ENCODE measurements around the gene TSFM.
A peak's percentile ranks its signal among the peaks of the same experiment; 100 is the strongest.

The TSFM gene

DNA sequence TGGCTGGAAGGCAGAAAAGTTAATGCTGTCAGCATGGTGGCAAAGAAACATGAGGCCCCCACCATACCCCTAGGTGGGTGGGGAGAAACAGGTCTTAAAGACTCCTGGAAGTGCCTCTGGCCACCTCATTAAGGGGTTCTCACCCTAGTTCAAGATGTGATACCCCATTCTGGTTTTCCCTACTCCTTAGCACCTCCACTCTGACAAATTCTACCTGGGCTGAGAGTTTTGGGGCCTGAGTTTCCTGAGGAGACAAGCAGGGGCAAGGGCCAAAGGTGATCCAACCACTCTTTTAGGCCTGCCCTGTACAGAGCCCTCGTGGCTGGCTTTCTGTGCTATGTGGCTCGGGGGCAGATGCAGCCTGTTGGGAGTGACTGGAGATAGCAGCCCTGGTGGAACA lies 43.8 kb downstream of the TSFM start:
- no peak for DNase-seq (ENCODE audit: low read depth, low spot score)
- H3K27ac ChIP-seq: no peak overlapping the region

DNA sequence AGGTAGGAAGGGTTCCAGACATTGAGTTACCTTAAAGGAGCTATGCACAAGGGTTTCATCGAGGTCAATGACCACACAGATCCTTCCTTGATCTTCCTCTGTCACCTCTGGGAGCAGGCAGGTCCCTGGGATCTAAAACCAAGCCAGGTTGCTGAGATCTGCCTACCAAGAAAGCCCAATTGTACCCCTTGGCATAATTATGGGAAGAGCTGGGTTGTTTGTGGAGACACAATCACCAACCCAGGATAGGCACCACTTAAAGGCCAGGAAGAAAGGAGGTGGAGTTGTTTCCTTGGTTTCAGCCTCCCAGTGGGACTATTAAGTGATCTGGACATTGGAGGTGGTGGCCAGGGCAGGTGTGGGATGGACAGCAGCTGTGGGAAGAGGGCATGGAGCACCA lies 44.4 kb downstream of the TSFM start:
- no peak for DNase-seq (ENCODE audit: low read depth, low spot score)
- H3K27ac ChIP-seq: no peak overlapping the region

- no peak overlapping the region for H3K27ac ChIP-seq
- no peak for DNase-seq (ENCODE audit: low read depth, low spot score)
These were observed 46.6 kb downstream of the TSFM start for GRCh38 chr12:57829025-57829777.

GRCh38 chr12:57830393-57830792 lies 47.8 kb downstream of the TSFM start:
- H3K27ac ChIP-seq: no peak overlapping the region
- DNase-seq (ENCODE audit: low read depth, low spot score): no peak

GRCh38 chr12:57832966-57833365 lies 50.4 kb downstream of the TSFM start:
- DNase-seq (ENCODE audit: low read depth, low spot score): no peak
- no peak overlapping the region for H3K27ac ChIP-seq

- no peak overlapping the region for H3K27ac ChIP-seq
- no peak for DNase-seq (ENCODE audit: low read depth, low spot score)
These were observed 51.1 kb downstream of the TSFM start for GRCh38 chr12:57833672-57834071.

DNA sequence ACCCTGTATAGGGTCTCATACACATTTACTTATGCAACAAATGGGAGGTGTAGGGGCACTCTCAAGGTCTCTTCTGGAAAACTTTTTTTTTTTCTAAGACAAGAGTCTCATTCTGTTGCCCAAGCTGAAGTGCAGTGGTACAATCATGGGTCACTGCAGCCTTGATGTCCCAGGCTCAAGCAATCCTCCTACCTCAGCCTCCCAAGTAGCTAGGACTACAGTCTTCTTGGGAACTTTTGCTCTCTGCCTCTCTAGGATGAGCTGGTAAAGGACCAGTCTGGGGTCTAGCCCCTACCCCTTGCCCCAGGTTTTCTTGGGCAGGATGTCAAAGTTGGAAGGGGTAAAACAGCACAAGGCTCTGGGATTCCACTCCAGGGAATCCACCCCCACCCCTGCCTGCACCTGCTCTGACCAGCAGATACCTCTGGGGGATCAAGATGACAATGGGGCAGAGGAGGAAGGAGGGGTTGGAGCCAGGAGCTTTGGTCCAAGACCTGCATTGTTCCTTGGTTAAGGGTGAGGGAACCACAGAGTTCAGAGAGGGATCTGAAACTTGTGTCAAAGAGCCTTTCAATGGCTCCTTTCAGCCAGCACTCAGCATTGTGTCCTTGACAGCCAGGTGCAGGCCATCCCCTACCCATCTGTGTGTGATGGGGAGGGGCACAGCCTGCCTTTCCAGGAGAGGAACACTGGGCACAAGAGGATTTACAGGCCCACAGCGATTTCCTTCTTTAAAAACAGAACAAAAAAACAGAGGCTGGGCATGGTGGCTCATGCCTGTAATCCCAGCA lies 51.7 kb downstream of the TSFM start:
- H3K27ac ChIP-seq: no peak overlapping the region
- DNase-seq (ENCODE audit: low read depth, low spot score): no peak

GRCh38 chr12:57835366-57836288 lies 53.0 kb downstream of the TSFM start:
- DNase-seq (ENCODE audit: low read depth, low spot score): no peak
- peak overlapping the region; percentile 61 for H3K27ac ChIP-seq

DNA sequence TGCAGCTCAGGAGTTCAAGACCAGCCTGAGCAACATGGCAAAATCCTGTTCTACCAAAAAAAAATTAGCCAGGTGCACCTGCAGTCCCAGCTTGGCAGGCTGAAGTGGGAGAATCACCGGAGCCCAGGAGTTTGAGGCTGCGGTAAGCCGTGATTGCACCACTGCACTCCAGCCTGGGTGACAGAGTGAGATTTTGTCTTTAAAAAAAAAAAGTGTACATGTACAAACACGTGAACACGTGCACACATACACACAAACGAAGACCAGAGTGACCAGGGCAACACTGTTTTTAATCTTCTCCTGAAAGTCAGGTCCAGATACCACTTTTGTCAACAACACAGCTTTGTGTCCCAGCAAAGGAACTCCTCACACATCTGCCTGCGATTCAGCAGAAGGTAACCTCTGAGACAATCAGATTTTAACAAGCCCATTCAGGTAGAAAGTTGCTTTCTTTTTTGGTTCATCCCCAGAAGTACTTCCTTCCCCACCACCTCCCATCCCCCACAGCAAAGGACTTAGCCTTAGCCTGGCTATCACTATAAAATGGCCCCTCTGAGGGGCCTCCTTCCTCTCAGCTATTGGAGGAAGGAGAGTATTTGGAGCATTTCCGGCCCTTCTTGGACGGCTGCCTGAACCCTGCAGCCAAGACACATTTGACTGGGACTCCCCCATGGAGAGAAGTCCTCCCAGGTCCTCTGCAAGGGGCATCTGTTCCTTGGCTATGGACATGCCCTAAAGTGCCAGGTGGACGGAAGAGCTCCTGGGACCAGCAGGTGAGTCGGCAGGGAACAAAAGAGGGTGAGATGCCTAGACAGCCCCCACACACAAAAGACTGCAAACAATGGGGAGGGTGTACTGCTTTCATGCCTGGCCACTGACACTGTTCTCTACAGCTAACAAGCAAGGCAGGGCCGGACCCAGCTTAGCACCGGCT lies 54.1 kb downstream of the TSFM start:
- DNase-seq (ENCODE audit: low read depth, low spot score): no peak

DNA sequence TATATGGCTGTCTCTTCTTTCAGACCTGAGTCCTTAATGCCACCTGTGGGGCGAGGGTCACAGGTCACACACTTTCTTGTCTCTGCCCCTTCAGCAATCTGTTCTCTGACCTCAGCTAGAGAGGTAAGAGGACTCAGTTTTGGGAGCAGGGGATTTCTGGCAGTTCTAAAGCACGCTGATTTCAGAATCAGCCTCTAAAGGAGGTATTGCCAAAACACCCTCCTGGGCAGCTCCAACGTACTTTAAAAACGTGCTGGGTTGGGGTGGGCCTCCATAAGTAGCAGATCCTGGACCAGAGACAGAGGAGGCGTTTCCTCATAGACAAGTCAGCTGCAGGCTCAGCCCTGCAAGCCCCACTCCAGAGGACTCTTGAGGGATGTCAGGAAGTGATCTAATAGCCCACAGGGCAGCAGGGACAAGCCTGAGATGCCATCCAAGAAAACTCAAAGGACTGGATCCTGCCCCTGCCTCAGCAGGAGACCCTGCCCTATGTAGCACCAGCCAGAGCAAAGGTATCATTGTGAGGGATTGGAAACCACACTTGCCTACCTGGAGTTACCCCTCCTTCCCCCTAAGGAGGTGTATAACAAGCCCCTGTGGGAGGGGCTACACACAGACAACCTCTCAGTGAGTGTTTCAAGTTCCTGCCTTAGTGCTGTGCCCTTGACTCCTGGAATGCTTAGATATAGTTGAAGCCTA lies 55.4 kb downstream of the TSFM start:
- no peak for DNase-seq (ENCODE audit: low read depth, low spot score)
- peak overlapping the region; percentile 61 for H3K27ac ChIP-seq

More for the DNA sequence above, 54.1 kb downstream of the TSFM start:
- H3K27ac ChIP-seq: peak overlapping the region; percentile 61

- no peak for DNase-seq (ENCODE audit: low read depth, low spot score)
- peak overlapping the region; percentile 61 for H3K27ac ChIP-seq
These were observed 56.2 kb downstream of the TSFM start for GRCh38 chr12:57838594-57839302.

GRCh38 chr12:57839996-57840395 lies 57.4 kb downstream of the TSFM start:
- DNase-seq (ENCODE audit: low read depth, low spot score): no peak
- H3K27ac ChIP-seq: no peak overlapping the region

- no peak for DNase-seq (ENCODE audit: low read depth, low spot score)
- no peak overlapping the region for H3K27ac ChIP-seq
These were observed 58.1 kb downstream of the TSFM start for GRCh38 chr12:57840726-57841125.

DNA sequence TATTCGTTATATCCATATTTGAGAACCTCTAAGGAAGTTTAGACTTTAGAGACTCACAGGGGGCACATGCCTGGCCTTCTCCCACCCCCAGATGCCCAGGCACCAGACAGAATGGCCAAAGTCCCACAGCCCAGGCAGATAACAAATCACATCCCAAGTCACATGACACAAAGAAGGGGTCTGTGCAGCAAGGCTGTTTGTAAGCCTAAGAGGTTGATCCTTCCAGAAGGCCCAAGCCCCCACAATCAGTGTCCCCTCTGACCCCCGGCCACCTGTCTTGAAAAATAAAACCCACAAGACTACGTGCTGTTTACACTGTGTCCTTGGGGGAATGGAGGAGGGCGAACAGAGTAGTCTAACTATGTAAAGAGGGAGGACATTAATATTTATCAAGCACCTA lies 58.9 kb downstream of the TSFM start:
- no peak overlapping the region for H3K27ac ChIP-seq
- no peak for DNase-seq (ENCODE audit: low read depth, low spot score)

- H3K27ac ChIP-seq: no peak overlapping the region
- DNase-seq (ENCODE audit: low read depth, low spot score): no peak
These were observed 60.0 kb downstream of the TSFM start for GRCh38 chr12:57842342-57843294.

GRCh38 chr12:57844709-57845477 lies 62.3 kb downstream of the TSFM start:
- H3K27ac ChIP-seq: peak overlapping the region; percentile 90
- DNase-seq (ENCODE audit: low read depth, low spot score): no peak

Data from epithelial cell of prostate (primary cell).